ENCODE data around the gene ACO2. TPM values are rescaled to one million over a fixed set of nuclear protein-coding genes. Genes with fewer than 3 reads are reported as not detected.

ACO2 gene
- total and polyA plus RNA-seq, 2 of the 8 experiments (the other 6 are each of a cell fraction or from before 2014, with no cell fraction given): 52.8 to 75.4 TPM

GRCh38 chr22:41524251-41524661 is 55.3 kb downstream of the ACO2 start (continued):
- TF ChIP-seq, protein P1, sequence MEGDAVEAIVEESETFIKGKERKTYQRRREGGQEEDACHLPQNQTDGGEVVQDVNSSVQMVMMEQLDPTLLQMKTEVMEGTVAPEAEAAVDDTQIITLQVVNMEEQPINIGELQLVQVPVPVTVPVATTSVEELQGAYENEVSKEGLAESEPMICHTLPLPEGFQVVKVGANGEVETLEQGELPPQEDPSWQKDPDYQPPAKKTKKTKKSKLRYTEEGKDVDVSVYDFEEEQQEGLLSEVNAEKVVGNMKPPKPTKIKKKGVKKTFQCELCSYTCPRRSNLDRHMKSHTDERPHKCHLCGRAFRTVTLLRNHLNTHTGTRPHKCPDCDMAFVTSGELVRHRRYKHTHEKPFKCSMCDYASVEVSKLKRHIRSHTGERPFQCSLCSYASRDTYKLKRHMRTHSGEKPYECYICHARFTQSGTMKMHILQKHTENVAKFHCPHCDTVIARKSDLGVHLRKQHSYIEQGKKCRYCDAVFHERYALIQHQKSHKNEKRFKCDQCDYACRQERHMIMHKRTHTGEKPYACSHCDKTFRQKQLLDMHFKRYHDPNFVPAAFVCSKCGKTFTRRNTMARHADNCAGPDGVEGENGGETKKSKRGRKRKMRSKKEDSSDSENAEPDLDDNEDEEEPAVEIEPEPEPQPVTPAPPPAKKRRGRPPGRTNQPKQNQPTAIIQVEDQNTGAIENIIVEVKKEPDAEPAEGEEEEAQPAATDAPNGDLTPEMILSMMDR (IDR thresholded peaks at IDR 0.05; ENCODE audit: control extremely low read depth in 1 of 3, insufficient read depth in 1 of 3, low read depth in 1 of 3, low read length in 3 of 3): no peak

Data from H1 (cell line).